ENCODE results near the gene MAP1S. TPM values are rescaled to one million over a fixed set of nuclear protein-coding genes. Genes with fewer than 3 reads are reported as not detected.

The MAP1S gene
- total RNA-seq, 3 donors from 2014 or later = 11.2 to 17.4 (median 15.4) TPM

DNA sequence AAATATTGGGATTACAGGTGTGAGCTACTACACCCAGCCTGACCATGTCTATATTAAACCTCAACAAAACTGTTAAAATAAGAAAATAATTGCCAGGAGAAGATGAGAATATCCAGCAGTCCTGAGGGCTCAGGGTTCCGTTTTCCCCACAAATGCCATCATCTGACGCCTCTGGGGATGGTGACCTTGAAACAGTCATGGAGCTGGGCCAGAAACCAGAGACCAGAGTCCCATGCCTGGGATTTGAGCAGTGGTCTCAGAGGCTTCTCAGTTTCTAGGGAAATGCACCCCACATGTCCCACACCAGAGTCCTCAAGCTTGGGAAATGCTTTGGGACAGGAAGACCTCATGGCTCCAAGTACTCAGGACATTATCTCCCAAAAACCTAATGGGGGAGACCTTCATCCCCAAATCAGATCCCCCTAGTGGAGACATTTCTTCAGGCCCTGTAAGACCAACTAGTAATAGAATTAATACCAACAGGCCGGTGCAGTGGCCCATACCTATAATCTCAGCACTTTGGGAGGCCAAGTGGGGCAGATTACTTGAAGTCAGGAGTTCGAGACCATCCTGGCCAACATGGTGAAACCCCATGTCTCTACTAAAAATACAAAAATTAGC lies 2.9 kb upstream of the MAP1S start:
- TF ChIP-seq POLR2A (IDR thresholded peaks at IDR 0.05) (no peak), POLR2AphosphoS5 (IDR thresholded peaks at IDR 0.05) (no peak)
- TF ChIP-seq, protein P1, sequence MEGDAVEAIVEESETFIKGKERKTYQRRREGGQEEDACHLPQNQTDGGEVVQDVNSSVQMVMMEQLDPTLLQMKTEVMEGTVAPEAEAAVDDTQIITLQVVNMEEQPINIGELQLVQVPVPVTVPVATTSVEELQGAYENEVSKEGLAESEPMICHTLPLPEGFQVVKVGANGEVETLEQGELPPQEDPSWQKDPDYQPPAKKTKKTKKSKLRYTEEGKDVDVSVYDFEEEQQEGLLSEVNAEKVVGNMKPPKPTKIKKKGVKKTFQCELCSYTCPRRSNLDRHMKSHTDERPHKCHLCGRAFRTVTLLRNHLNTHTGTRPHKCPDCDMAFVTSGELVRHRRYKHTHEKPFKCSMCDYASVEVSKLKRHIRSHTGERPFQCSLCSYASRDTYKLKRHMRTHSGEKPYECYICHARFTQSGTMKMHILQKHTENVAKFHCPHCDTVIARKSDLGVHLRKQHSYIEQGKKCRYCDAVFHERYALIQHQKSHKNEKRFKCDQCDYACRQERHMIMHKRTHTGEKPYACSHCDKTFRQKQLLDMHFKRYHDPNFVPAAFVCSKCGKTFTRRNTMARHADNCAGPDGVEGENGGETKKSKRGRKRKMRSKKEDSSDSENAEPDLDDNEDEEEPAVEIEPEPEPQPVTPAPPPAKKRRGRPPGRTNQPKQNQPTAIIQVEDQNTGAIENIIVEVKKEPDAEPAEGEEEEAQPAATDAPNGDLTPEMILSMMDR (IDR thresholded peaks at IDR 0.05) = no peak
- peaks cover 12 to 24% of the 10 kb centered on the region in 2 donors for H3K4me1 ChIP-seq

DNA sequence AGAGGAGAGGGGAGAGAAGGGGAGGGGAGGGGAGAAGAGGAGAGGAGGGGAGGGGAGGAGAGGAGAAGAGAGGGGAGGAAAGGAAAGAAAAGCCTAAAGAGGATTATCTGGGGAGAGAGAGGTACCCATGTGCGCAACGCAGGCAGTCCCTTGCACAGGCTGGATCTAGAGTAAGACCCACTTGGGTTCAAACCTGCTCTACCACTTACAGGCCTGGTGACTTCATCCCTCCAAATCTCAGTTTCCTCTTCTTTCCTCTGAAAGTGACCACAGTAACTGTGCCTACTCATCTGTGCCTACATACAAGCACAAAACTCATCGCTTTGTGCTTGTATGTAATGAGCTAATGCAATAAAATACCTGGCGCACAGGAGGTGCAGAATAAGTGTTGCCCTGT lies 732 bp upstream of the MAP1S start:
- intact Hi-C loops (cut with DNase I; ENCODE audit: low total_unique reads) = no loop called here
- H3K4me1 ChIP-seq = peaks cover 12 to 29% of the 10 kb centered on the region in 2 donors
- TF ChIP-seq POLR2A (IDR thresholded peaks at IDR 0.05) (no peak), POLR2AphosphoS5 (IDR thresholded peaks at IDR 0.05) (no peak)
- TF ChIP-seq, protein P1 (IDR thresholded peaks at IDR 0.05) = no peak
- no peaks in the 10 kb centered on the region for H3K27me3 ChIP-seq
- no peaks in the 10 kb centered on the region for H3K36me3 ChIP-seq
- H3K27ac ChIP-seq = peak overlapping the region in 1 of 2 donors; percentile 79
- DNase-seq (ENCODE audit: low spot score in 2 of 2) = no peak
- H3K4me3 ChIP-seq = peak overlapping the region in 2 of 3 donors; percentile 84 to 96
- no peaks in the 10 kb centered on the region for H3K9me3 ChIP-seq

More for the DNA sequence above, 2.9 kb upstream of the MAP1S start:
- Histone ChIP-seq H3K27ac (peak overlapping the region in 1 of 2 donors; percentile 73), H3K9me3 (no peaks in the 10 kb centered on the region), H3K4me3 (no peak overlapping the region), H3K27me3 (no peaks in the 10 kb centered on the region), H3K36me3 (no peaks in the 10 kb centered on the region)
- intact Hi-C loops (cut with DNase I; ENCODE audit: low total_unique reads) = no loop called here
- no peak for DNase-seq (ENCODE audit: low spot score in 2 of 2)

DNA sequence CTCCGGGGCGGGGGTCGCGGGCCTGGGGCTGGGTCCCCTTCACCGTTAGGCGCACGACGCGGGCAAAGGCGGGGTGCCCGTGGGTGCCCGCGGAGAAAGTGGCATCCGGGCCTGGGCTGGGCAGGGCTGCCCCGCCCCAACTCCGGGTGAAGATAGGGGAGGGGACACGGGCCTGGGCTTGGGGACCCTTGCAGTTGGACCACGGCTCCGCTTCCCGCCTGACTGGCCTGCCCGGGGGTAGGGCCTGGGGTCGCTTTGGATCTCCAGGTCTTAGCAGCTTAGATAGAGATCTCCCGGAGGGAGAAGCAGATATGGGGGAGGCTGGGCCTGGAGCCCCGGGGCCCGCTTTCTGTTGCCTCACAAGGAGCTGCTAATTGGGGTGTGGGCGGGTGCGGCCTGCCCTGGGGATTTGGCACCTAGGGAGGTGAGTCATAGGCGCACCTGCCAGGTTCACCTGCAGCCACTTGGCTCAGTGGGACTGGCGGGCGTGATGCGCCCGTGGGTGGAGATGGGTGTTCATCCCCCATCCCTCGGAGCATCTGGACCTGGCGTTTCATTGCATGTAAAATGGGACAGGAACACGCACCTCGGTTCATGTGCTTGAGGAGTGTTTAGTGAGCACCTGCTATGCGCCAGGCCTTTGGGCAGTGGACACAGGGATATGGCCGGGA lies 585 bp downstream of the MAP1S start:
- peak overlapping the region; percentile 84 to 98 (median 96) for H3K4me3 ChIP-seq
- peak; percentile 52 to 59 for DNase-seq (ENCODE audit: low spot score in 2 of 2)
- intact Hi-C loops (cut with DNase I; ENCODE audit: low total_unique reads) = no loop called here
- H3K4me1 ChIP-seq = peaks cover 12 to 29% of the 10 kb centered on the region in 2 donors
- no peaks in the 10 kb centered on the region for H3K36me3 ChIP-seq
- TF ChIP-seq POLR2A (IDR thresholded peaks at IDR 0.05) (no peak), POLR2AphosphoS5 (IDR thresholded peaks at IDR 0.05) (peak in 1 of 3 donors; percentile 25)
- peak overlapping the region; percentile 79 to 88 for H3K27ac ChIP-seq
- H3K9me3 ChIP-seq = no peaks in the 10 kb centered on the region
- no peaks in the 10 kb centered on the region for H3K27me3 ChIP-seq

DNA sequence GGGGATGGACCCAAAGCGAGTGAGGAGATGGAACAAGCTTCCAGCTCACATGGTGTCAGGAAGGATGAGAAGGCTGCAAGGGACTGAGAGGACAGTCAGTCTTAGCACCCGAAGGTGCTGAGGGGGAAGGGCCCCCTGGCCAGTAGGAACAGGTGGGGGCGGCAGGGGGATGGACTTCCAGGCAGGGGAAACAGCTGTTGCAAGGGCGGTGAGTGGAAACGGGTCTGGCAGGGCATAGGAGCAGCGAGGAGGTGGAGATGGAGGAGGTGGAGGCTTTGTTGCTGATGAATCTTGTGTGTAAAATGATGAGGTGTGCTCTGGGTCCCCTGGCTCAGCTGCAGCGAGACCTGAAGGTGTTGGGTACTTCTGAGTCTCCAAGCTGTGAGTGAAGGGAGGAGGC lies 1.2 kb downstream of the MAP1S start:
- Histone ChIP-seq H3K9me3 (no peaks in the 10 kb centered on the region), H3K27ac (peak overlapping the region in 1 of 2 donors; percentile 48), H3K4me1 (peaks cover 12 to 29% of the 10 kb centered on the region in 2 donors), H3K4me3 (peak overlapping the region; percentile 84 to 98 (median 96)), H3K27me3 (no peaks in the 10 kb centered on the region), H3K36me3 (no peaks in the 10 kb centered on the region)
- TF ChIP-seq POLR2A (IDR thresholded peaks at IDR 0.05) = no peak
- no peak for TF ChIP-seq POLR2AphosphoS5 (IDR thresholded peaks at IDR 0.05)
- TF ChIP-seq, protein P1 (IDR thresholded peaks at IDR 0.05) = no peak
- intact Hi-C loops (cut with DNase I; ENCODE audit: low total_unique reads) = no loop called here
- DNase-seq (ENCODE audit: low spot score in 2 of 2) = no peak

DNA sequence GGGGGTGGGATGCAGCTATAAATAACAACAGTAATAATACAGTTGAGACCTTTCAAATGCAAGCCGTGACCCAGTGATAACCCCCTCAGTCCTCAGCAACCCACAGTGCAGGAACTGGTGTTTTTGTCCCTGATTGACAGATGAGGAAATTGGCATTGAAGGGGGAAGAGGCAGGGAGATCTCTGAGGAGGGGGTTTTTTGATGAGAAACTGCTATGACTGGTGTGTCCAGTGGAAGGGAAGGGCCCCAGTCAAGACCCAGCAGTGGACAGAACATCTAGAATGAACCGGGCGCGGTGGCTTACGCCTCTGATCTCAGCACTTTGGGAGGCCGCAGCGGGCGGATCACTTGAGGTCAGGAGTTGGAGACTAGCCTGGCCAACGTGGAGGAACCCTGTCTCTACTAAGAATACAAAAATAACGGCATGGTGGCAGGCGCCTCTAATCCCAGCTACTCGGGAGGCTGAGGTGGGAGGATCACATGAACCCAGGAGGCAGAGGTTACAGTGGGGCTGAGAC lies 1.9 kb downstream of the MAP1S start:
- Histone ChIP-seq H3K4me3 (peak overlapping the region in 2 of 3 donors; percentile 84 to 96), H3K27me3 (no peaks in the 10 kb centered on the region), H3K36me3 (no peaks in the 10 kb centered on the region), H3K4me1 (peaks cover 12 to 29% of the 10 kb centered on the region in 2 donors), H3K27ac (peak overlapping the region in 1 of 2 donors; percentile 48), H3K9me3 (no peaks in the 10 kb centered on the region)
- TF ChIP-seq, protein P1 (IDR thresholded peaks at IDR 0.05) = no peak
- TF ChIP-seq POLR2A (IDR thresholded peaks at IDR 0.05) (no peak), POLR2AphosphoS5 (IDR thresholded peaks at IDR 0.05) (no peak)
- intact Hi-C loops (cut with DNase I; ENCODE audit: low total_unique reads) = no loop called here
- no peak for DNase-seq (ENCODE audit: low spot score in 2 of 2)
